ENCODE data around the gene SNAI1.

Gene SNAI1

GRCh38 chr20:50036703-50037102 lies 53.9 kb downstream of the SNAI1 start:
- TF ChIP-seq TAF1 (IDR thresholded peaks at IDR 0.05; ENCODE audit: borderline replicate concordance, low read depth, low read length) (no peak), POLR2AphosphoS5 (IDR thresholded peaks at IDR 0.05; ENCODE audit: low read depth, low read length) (no peak), POLR2A (IDR thresholded peaks at IDR 0.05; ENCODE audit: low read depth, low read length) (no peak)
- DNase-seq (ENCODE audit: insufficient read length) (no peak), FAIRE-seq (no peak)

- FAIRE-seq = no peak
Observed at GRCh38 chr20:50037123-50037522, 54.3 kb downstream of the SNAI1 start.

GRCh38 chr20:50037575-50037974 lies 54.8 kb downstream of the SNAI1 start:
- no peak for TF ChIP-seq TAF1 (IDR thresholded peaks at IDR 0.05; ENCODE audit: borderline replicate concordance, low read depth, low read length)
- TF ChIP-seq POLR2AphosphoS5 (IDR thresholded peaks at IDR 0.05; ENCODE audit: low read depth, low read length) = no peak
- no peak for TF ChIP-seq POLR2A (IDR thresholded peaks at IDR 0.05; ENCODE audit: low read depth, low read length)
- DNase-seq (ENCODE audit: insufficient read length) (no peak), FAIRE-seq (no peak)

More at GRCh38 chr20:50037123-50037522, 54.3 kb downstream of the SNAI1 start:
- no peak for TF ChIP-seq TAF1 (IDR thresholded peaks at IDR 0.05; ENCODE audit: borderline replicate concordance, low read depth, low read length)
- no peak for TF ChIP-seq POLR2AphosphoS5 (IDR thresholded peaks at IDR 0.05; ENCODE audit: low read depth, low read length)
- TF ChIP-seq POLR2A (IDR thresholded peaks at IDR 0.05; ENCODE audit: low read depth, low read length) = no peak
- no peak for DNase-seq (ENCODE audit: insufficient read length)

- TF ChIP-seq POLR2A (IDR thresholded peaks at IDR 0.05; ENCODE audit: low read depth, low read length) (no peak), POLR2AphosphoS5 (IDR thresholded peaks at IDR 0.05; ENCODE audit: low read depth, low read length) (no peak), TAF1 (IDR thresholded peaks at IDR 0.05; ENCODE audit: borderline replicate concordance, low read depth, low read length) (no peak)
- no peak for DNase-seq (ENCODE audit: insufficient read length)
- FAIRE-seq = no peak
Observed at GRCh38 chr20:50038169-50038568, 55.4 kb downstream of the SNAI1 start.

All from GM12892 (cell line).